Measurements from ENCODE around the gene TYMS. TPM values are rescaled to one million over a fixed set of nuclear protein-coding genes. Genes with fewer than 3 reads are reported as not detected.

The TYMS gene
- total RNA-seq, 1 experiment from 2014 or later = 202 TPM

DNA sequence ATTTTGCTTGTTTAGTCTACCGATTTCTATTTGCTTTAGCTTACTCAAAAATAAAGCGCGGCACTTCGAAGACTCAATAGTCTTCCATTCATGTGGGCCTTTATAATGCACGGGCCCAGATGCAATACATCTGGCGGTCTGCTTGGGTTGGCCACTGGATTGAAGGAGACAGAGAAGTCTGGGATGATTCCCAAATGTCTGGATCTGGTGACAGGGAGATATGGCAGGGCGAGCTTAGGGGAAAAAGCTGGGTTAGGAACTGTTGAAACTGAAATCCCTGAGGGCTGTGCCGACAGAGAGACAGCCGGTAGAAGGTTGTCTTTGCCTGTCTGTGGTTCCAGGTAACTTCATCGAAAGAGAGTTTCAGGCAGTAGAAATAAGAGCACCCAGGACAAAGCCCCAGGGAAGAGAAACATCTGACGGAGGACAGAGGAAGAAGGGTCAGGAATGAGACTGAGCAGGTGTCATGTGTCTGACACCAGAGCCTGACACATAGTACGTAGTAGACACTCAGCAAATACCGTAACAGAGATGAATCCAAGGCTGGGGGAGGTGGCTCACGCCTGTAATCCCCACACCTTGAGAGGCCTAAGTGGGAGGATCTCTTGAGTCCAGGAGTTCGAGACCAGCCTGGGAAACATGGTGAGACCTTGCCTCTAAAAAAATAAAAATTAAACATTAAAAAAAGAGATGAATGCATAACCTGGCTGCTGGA is 47.1 kb upstream of the TYMS start:
- Histone ChIP-seq H3K36me3 (ENCODE audit: control insufficient read depth, insufficient read depth, low read length) (no peaks in the 10 kb centered on the region), H3K9me3 (ENCODE audit: control insufficient read depth, insufficient read depth, low read depth, low read length) (no peaks in the 10 kb centered on the region), H3K4me3 (ENCODE audit: low read depth in 2 of 2, low read length in 2 of 2) (no peak overlapping the region), H3K4me1 (ENCODE audit: control insufficient read depth, insufficient read depth, low read length) (no peaks in the 10 kb centered on the region), H3K27me3 (ENCODE audit: control insufficient read depth, insufficient read depth, low read length) (no peaks in the 10 kb centered on the region), H3K27ac (ENCODE audit: low read length) (no peak overlapping the region)
- ChIA-PET POLR2A (no interaction called here), CTCF (no interaction called here)
- in situ Hi-C loops (cut with HindIII; ENCODE audit: low pct_unique_long_range_greater_than_20kb, low sequenced_read_pairs) = no loop called here
- no peak for DNase-seq (ENCODE audit: low read depth, low spot score)
- intact Hi-C loops (cut with micrococcal nuclease; ENCODE audit: unreplicated experiment) = no loop called here
- ATAC-seq = no peak
- TF ChIP-seq SIN3A (IDR thresholded peaks at IDR 0.05; ENCODE audit: borderline replicate concordance, insufficient read depth, low read depth, low read length) = no peak
- BruUV-seq (replicated peaks) = no TSS peak

DNA sequence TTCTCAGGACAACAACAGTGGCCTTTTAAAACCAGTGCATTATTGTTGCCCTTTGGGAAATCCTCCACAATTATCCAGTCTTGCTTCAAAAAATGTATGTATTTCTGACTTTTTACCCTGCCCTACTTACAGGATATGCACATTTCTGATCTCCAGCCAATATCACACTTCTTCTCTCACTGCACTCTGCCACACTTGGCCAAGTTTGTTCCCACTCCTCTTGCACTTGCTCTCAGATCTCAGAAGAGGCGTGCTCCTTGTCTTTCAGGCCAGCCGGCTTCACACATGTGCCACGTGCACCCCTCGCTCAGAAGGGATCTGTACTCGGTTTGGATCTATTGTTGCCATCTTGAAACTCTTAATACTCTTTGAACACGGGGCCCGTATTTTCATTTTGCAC is 45.3 kb upstream of the TYMS start:
- no peak overlapping the region for H3K4me3 ChIP-seq (ENCODE audit: low read depth in 2 of 2, low read length in 2 of 2)
- ATAC-seq = no peak
- in situ Hi-C loops (cut with HindIII; ENCODE audit: low pct_unique_long_range_greater_than_20kb, low sequenced_read_pairs) = no loop called here
- intact Hi-C loops (cut with micrococcal nuclease; ENCODE audit: unreplicated experiment) = no loop called here
- no peak overlapping the region for H3K27ac ChIP-seq (ENCODE audit: low read length)
- no peaks in the 10 kb centered on the region for H3K36me3 ChIP-seq (ENCODE audit: control insufficient read depth, insufficient read depth, low read length)
- H3K4me1 ChIP-seq (ENCODE audit: control insufficient read depth, insufficient read depth, low read length) = no peaks in the 10 kb centered on the region
- POLR2A ChIA-PET = no interaction called here
- DNase-seq (ENCODE audit: low read depth, low spot score) = no peak
- no TSS peak for BruUV-seq (replicated peaks)
- no peaks in the 10 kb centered on the region for H3K9me3 ChIP-seq (ENCODE audit: control insufficient read depth, insufficient read depth, low read depth, low read length)
- no peaks in the 10 kb centered on the region for H3K27me3 ChIP-seq (ENCODE audit: control insufficient read depth, insufficient read depth, low read length)
- CTCF ChIA-PET = no interaction called here
- TF ChIP-seq, protein P1, sequence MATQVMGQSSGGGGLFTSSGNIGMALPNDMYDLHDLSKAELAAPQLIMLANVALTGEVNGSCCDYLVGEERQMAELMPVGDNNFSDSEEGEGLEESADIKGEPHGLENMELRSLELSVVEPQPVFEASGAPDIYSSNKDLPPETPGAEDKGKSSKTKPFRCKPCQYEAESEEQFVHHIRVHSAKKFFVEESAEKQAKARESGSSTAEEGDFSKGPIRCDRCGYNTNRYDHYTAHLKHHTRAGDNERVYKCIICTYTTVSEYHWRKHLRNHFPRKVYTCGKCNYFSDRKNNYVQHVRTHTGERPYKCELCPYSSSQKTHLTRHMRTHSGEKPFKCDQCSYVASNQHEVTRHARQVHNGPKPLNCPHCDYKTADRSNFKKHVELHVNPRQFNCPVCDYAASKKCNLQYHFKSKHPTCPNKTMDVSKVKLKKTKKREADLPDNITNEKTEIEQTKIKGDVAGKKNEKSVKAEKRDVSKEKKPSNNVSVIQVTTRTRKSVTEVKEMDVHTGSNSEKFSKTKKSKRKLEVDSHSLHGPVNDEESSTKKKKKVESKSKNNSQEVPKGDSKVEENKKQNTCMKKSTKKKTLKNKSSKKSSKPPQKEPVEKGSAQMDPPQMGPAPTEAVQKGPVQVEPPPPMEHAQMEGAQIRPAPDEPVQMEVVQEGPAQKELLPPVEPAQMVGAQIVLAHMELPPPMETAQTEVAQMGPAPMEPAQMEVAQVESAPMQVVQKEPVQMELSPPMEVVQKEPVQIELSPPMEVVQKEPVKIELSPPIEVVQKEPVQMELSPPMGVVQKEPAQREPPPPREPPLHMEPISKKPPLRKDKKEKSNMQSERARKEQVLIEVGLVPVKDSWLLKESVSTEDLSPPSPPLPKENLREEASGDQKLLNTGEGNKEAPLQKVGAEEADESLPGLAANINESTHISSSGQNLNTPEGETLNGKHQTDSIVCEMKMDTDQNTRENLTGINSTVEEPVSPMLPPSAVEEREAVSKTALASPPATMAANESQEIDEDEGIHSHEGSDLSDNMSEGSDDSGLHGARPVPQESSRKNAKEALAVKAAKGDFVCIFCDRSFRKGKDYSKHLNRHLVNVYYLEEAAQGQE (IDR thresholded peaks at IDR 0.05; ENCODE audit: insufficient read depth in 1 of 2, low read depth in 2 of 2, low read length in 1 of 2) = no peak
- TF ChIP-seq POLR2AphosphoS5 (IDR thresholded peaks at IDR 0.05; ENCODE audit: low read depth, low read length) = no peak

DNA sequence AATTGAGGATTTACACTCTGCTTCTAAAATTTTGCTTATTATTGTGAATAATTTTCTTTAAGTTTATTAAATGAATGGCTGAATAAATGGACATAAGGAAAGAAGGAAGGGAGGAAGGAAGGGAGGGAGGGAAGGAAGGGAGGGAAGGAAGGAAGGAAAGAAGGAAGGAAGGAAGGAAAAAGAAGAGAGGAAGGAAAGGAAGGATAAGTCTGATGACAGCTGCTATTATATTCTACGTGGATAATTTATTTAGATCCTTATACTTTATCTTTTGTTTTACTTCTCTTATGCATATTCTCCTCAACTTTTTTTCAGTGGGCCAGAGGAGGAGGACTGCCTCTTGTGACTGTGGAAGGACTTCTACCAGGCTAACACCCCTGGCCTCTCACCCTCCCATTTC is 43.3 kb upstream of the TYMS start:
- ChIA-PET CTCF (no interaction called here), POLR2A (no interaction called here)
- Histone ChIP-seq H3K27ac (ENCODE audit: low read length) (no peak overlapping the region), H3K27me3 (ENCODE audit: control insufficient read depth, insufficient read depth, low read length) (no peaks in the 10 kb centered on the region), H3K9me3 (ENCODE audit: control insufficient read depth, insufficient read depth, low read depth, low read length) (no peaks in the 10 kb centered on the region), H3K4me3 (ENCODE audit: low read depth in 2 of 2, low read length in 2 of 2) (no peak overlapping the region), H3K36me3 (ENCODE audit: control insufficient read depth, insufficient read depth, low read length) (no peaks in the 10 kb centered on the region), H3K4me1 (ENCODE audit: control insufficient read depth, insufficient read depth, low read length) (no peaks in the 10 kb centered on the region)
- no peak for DNase-seq (ENCODE audit: low read depth, low spot score)
- BruUV-seq (replicated peaks) = no TSS peak
- intact Hi-C loops (cut with micrococcal nuclease; ENCODE audit: unreplicated experiment) (no loop called here), in situ Hi-C loops (cut with HindIII; ENCODE audit: low pct_unique_long_range_greater_than_20kb, low sequenced_read_pairs) (no loop called here)
- no peak for ATAC-seq
- TF ChIP-seq TCF7L2 (IDR thresholded peaks at IDR 0.05; ENCODE audit: low read depth, low read length) (no peak), SIN3A (IDR thresholded peaks at IDR 0.05; ENCODE audit: borderline replicate concordance, insufficient read depth, low read depth, low read length) (no peak)

DNA sequence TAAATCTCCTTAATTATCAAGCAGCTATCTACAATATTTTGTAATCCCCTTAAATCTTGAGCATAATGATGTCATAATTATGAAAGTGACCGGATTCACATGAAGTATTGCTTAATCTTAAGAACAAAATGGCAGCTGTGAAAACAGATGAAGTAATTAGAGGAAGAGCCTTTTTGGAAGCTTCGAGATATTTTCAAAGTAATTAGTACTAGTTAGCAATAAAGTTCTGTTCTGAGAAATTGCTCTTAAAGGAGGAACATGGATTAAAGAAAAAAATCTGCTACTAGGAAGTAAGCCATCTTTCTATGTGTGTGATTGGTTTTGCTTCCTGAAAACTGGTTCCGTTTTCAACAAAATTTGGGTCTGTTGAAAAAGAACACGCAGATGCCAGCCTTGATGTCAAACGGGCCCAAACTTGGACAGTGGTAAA is 42.3 kb upstream of the TYMS start:
- ATAC-seq (no peak), DNase-seq (ENCODE audit: low read depth, low spot score) (no peak)
- Histone ChIP-seq H3K9me3 (ENCODE audit: control insufficient read depth, insufficient read depth, low read depth, low read length) (no peaks in the 10 kb centered on the region), H3K4me3 (ENCODE audit: low read depth in 2 of 2, low read length in 2 of 2) (no peak overlapping the region), H3K27ac (ENCODE audit: low read length) (no peak overlapping the region), H3K27me3 (ENCODE audit: control insufficient read depth, insufficient read depth, low read length) (no peaks in the 10 kb centered on the region), H3K4me1 (ENCODE audit: control insufficient read depth, insufficient read depth, low read length) (no peaks in the 10 kb centered on the region), H3K36me3 (ENCODE audit: control insufficient read depth, insufficient read depth, low read length) (no peaks in the 10 kb centered on the region)
- TF ChIP-seq POLR2AphosphoS5 (IDR thresholded peaks at IDR 0.05; ENCODE audit: low read depth, low read length) = no peak
- TF ChIP-seq SIN3A (IDR thresholded peaks at IDR 0.05; ENCODE audit: borderline replicate concordance, insufficient read depth, low read depth, low read length) = no peak
- TF ChIP-seq, protein P1 (IDR thresholded peaks at IDR 0.05; ENCODE audit: insufficient read depth in 1 of 2, low read depth in 2 of 2, low read length in 1 of 2) = no peak
- no peak for TF ChIP-seq TCF7L2 (IDR thresholded peaks at IDR 0.05; ENCODE audit: low read depth, low read length)
- POLR2A ChIA-PET = no interaction called here
- CTCF ChIA-PET = no interaction called here
- intact Hi-C loops (cut with micrococcal nuclease; ENCODE audit: unreplicated experiment) (no loop called here), in situ Hi-C loops (cut with HindIII; ENCODE audit: low pct_unique_long_range_greater_than_20kb, low sequenced_read_pairs) (no loop called here)
- BruUV-seq (replicated peaks) = no TSS peak

Measured in Panc1 (cell line).